GM10266 (cell line): ENCODE measurements around the gene MPC1.
A peak's percentile ranks its signal among the peaks of the same experiment; 100 is the strongest.
"Not testable (repeated sequence)": the region's sequence is repeated elsewhere in the genome, so short reads cannot be mapped to it uniquely, and the experiment has no call there.

Experiments used
- DNase-seq: peaks from one replicate; pipeline ENCODE4 v3.0.0; 2012; ENCODE audit errors: extremely low spot score
- CTCF ChIP-seq: IDR thresholded peaks from 2 replicates; pipeline ENCODE4 v1.5.1; 2012; ENCODE audit warnings: mild to moderate bottlenecking, low read depth; ENCODE audit not compliant: control insufficient read depth, insufficient read depth; ENCODE audit errors: missing control alignments

Gene MPC1

GRCh38 chr6:166397849-166398248 lies 15.1 kb upstream of the MPC1 start:
- DNase-seq = no peak
- no peak for TF ChIP-seq CTCF

- TF ChIP-seq CTCF = no peak
- DNase-seq = no peak
Observed at GRCh38 chr6:166395778-166396177, 13.0 kb upstream of the MPC1 start.

DNA sequence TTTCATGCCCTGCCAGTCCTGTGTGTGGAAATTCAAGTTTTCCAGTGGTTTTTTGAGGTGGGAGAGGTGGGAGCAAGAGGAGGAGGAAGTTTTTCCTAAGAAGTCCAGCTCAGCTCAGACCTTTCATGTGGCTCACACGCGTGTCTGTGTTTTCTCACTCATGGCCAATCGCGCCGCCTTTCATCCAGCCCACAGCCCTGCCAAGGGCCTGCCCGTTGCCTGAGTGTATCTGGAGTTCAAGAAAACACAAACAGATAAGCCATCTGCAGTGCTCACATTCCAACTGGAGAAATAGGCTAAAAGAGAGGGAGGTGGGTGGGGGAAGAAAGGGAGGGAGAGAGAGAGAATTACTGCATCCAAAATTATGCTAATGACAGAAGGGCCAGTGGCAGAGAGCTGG lies 12.6 kb upstream of the MPC1 start:
- no peak for TF ChIP-seq CTCF
- no peak for DNase-seq

- TF ChIP-seq CTCF = no peak
- DNase-seq = peak; percentile 43
Observed at GRCh38 chr6:166394036-166394892, 11.5 kb upstream of the MPC1 start.

DNA sequence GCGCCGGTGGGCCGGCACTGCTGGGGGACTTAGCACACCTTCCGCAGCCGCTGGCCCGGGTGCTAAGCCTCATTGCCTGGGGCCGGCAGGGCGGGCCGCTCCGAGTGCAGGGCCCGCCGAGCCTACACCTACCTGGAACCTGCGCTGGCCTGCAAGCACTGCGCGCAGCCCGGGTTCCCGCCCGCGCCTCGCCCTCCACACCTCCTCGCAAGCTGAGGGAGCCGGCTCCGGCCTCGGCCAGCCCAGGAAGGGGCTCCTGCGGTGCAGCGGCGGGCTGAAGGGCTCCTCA lies 10.7 kb upstream of the MPC1 start:
- no peak for TF ChIP-seq CTCF

DNA sequence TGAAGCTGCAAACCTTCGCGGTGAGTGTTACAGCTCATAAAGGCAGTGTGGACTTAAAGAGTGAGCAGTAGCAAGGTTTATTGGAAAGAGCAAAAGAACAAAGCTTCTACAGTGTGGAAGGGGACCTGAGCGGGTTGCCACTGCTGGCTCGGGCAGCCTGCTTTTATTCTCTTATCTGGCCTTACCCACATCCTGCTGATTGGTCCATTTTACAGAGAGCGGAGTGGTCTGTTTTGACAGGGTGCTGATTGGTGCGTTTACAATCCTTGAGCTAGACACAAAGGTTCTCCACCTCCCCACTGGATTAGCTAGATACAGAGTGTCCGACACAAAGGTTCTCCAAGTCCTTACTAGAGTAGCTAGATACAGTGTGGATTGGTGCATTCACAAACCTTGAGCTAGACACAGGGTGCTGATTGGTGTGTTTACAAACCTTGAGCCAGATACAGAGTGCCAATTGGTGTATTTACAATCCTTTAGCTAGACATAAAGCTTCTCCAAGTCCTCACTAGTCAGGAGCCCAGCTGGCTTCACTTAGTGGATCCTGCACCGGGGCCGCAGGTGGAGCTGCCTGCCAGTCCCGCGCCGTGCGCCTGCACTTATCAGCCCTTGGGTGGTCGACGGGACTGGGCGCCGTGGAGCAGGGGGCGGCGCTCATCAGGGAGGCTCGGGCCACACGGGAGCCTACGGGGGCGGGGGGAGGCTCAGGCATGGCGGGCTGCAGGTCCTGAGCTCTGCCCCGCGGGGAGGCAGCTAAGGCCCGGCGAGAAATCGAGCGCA lies 10.2 kb upstream of the MPC1 start:
- not testable (repeated sequence) for DNase-seq

More for the DNA sequence above, 10.7 kb upstream of the MPC1 start:
- DNase-seq = no peak

- TF ChIP-seq CTCF = no peak
- no peak for DNase-seq
Observed at GRCh38 chr6:166389119-166389518, 6.4 kb upstream of the MPC1 start.
